Measurements from ENCODE around the gene ATXN2. TPM values are rescaled to one million over a fixed set of nuclear protein-coding genes. Genes with fewer than 3 reads are reported as not detected.

The ATXN2 gene
- total RNA-seq, 1 donor, result 45.7 TPM

DNA sequence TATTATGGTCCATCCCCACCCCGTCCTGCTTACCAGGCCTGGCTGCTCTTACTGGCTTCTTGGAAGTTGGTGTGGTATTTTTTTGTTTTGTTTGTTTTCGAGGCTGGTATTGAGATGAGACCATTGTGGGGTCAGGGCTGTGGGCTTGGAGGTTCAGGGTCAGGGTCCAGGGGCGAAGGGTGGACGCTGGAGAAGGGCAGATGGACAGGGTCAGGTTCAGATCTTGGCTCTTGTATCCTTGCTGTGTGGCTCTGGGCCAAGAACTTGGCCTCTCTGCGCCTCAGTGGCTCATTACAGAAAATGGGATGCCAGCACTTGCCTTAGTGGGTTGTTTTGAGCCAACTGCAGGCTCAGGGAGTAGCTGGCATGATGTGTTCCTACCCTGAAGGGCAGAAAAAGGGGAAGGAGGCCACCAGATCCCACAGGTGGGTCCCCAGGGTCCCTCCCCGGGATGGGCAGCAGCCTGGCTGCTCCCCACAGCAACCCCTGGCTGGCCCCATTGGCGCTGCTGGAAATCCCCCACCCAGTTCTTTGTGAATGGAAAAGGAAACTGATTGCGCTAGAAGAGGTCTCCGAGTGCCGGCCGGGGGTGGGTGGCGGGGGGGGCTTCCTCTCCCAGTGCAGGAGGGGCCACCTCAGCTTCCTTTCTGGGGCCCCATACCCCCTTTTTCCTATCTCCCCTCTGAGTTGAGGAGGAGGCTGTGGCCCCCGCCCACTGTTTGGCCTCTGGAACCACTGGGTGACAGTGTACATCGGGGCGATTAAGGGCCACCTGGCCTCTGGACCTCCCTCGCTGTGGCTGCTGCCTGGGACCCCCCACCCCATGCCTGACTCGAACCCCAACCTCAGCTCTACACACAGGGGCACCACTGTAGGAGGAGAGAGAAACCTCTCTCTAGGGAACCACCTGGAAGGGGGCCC, 168.4 kb downstream of the ATXN2 start:
- no peak for DNase-seq (ENCODE audit: low read depth)
- no peak for TF ChIP-seq CTCF (IDR thresholded peaks at IDR 0.05; ENCODE audit: insufficient read depth, low read length)
- no peak overlapping the region for H3K4me3 ChIP-seq (ENCODE audit: low read depth, low read length)

- H3K4me3 ChIP-seq (ENCODE audit: low read depth, low read length), result no peak overlapping the region
- TF ChIP-seq CTCF (IDR thresholded peaks at IDR 0.05; ENCODE audit: insufficient read depth, low read length), result no peak
- DNase-seq (ENCODE audit: low read depth), result no peak
These were observed 169.2 kb downstream of the ATXN2 start for GRCh38 chr12:111429828-111430432.

- no peak for TF ChIP-seq CTCF (IDR thresholded peaks at IDR 0.05; ENCODE audit: insufficient read depth, low read length)
- DNase-seq (ENCODE audit: low read depth), result no peak
These were observed 170.4 kb downstream of the ATXN2 start for GRCh38 chr12:111428728-111429175.

GRCh38 chr12:111428081-111428727, 170.9 kb downstream of the ATXN2 start:
- no peak overlapping the region for H3K4me3 ChIP-seq (ENCODE audit: low read depth, low read length)
- TF ChIP-seq CTCF (IDR thresholded peaks at IDR 0.05; ENCODE audit: insufficient read depth, low read length), result no peak
- DNase-seq (ENCODE audit: low read depth), result no peak

More at GRCh38 chr12:111428728-111429175, 170.4 kb downstream of the ATXN2 start:
- H3K4me3 ChIP-seq (ENCODE audit: low read depth, low read length), result no peak overlapping the region

- DNase-seq (ENCODE audit: low read depth), result no peak
- TF ChIP-seq CTCF (IDR thresholded peaks at IDR 0.05; ENCODE audit: insufficient read depth, low read length), result no peak
- H3K4me3 ChIP-seq (ENCODE audit: low read depth, low read length), result no peak overlapping the region
These were observed 171.6 kb downstream of the ATXN2 start for GRCh38 chr12:111427417-111428074.

Data from fibroblast of the aortic adventitia (primary cell).